Midbrain (tissue), 1 donor: Measurements from ENCODE around the gene NPEPL1.

Experiments
- DNase-seq: peaks from one replicate; lab custom pipeline; 2025; lab: John Stamatoyannopoulos, UW

NPEPL1 gene

GRCh38 chr20:58762120-58762519, 69.5 kb downstream of the NPEPL1 start:
- DNase-seq, result no peak

GRCh38 chr20:58763076-58763475, 70.5 kb downstream of the NPEPL1 start:
- DNase-seq, result no peak
